ENCODE data around the gene ZBTB25. TPM values are rescaled to one million over a fixed set of nuclear protein-coding genes. Genes with fewer than 3 reads are reported as not detected.

ZBTB25 gene
- polyA plus RNA-seq, 1 of the 3 experiments (the other 2 are of a cell fraction): 4.5 TPM

GRCh38 chr14:64504897-64505794 is 1.5 kb upstream of the ZBTB25 start (continued):
- TF ChIP-seq SIN3A (IDR thresholded peaks at IDR 0.05; ENCODE audit: borderline replicate concordance, low read depth, low read length) (no peak; the same call in 1 of the 2 replicates), EZH2phosphoT487 (IDR thresholded peaks at IDR 0.05; ENCODE audit: borderline replicate concordance, low read depth) (no peak), MEF2A (IDR thresholded peaks at IDR 0.05; ENCODE audit: borderline replicate concordance, low read depth) (no peak), RCOR1 (IDR thresholded peaks at IDR 0.05; ENCODE audit: low read length) (no peak), CTCF (IDR thresholded peaks at IDR 0.05) (no peak), USF1 (IDR thresholded peaks at IDR 0.05; ENCODE audit: borderline replicate concordance, low read depth) (no peak), GATA2 (CRISPR knock-in tag; IDR thresholded peaks at IDR 0.05) (no peak), CHD2 (IDR thresholded peaks at IDR 0.05; ENCODE audit: low read length, partially characterized antibody) (peak; percentile 52), NRF1 (IDR thresholded peaks at IDR 0.05; ENCODE audit: low read depth, low read length) (no peak), PBX3 (IDR thresholded peaks at IDR 0.05) (peak; percentile 99), MAX (IDR thresholded peaks at IDR 0.05; ENCODE audit: low read depth) (peak; percentile 19; the same call in 1 of the 2 replicates), IRF3 (IDR thresholded peaks at IDR 0.05; ENCODE audit: low read depth, low read length) (no peak), YY1 (IDR thresholded peaks at IDR 0.05; ENCODE audit: low read depth) (no peak), JUND (IDR thresholded peaks at IDR 0.05) (no peak), TCF12 (IDR thresholded peaks at IDR 0.05) (no peak), REST (IDR thresholded peaks at IDR 0.05; ENCODE audit: low read depth, low read length) (no peak), MXI1 (IDR thresholded peaks at IDR 0.05; ENCODE audit: low read depth, low read length) (peak; percentile 42)

All from SK-N-SH (cell line).